Fibroblast of skin of right biceps (primary cell): ENCODE data around the gene TACC2.
A peak's percentile ranks its signal among the peaks of the same experiment; 100 is the strongest.

Source experiments
- DNase-seq: peaks from one replicate; pipeline ENCODE4 v3.0.0-alpha.2; 2013

The TACC2 gene

GRCh38 chr10:122149561-122150505, 160.9 kb downstream of the TACC2 start:
- DNase-seq: peak; percentile 74

GRCh38 chr10:122151121-122151694, 162.2 kb downstream of the TACC2 start:
- DNase-seq: no peak

- peak; percentile 55 for DNase-seq
Measured at GRCh38 chr10:122152544-122152943, 163.6 kb downstream of the TACC2 start.

GRCh38 chr10:122154031-122154544, 165.1 kb downstream of the TACC2 start:
- DNase-seq: no peak

- peak; percentile 38 for DNase-seq
Measured at GRCh38 chr10:122154545-122155366, 165.8 kb downstream of the TACC2 start.

GRCh38 chr10:122157451-122157850, 168.5 kb downstream of the TACC2 start:
- no peak for DNase-seq

- no peak for DNase-seq
Measured at GRCh38 chr10:122158362-122158761, 169.4 kb downstream of the TACC2 start.

- DNase-seq: no peak
Measured at GRCh38 chr10:122159141-122159970, 170.4 kb downstream of the TACC2 start.

GRCh38 chr10:122161795-122162194, 172.8 kb downstream of the TACC2 start:
- DNase-seq: no peak

- DNase-seq: no peak
Measured at GRCh38 chr10:122162671-122163173, 173.8 kb downstream of the TACC2 start.

- DNase-seq: peak; percentile 53
Measured at GRCh38 chr10:122163174-122164022, 174.4 kb downstream of the TACC2 start.

GRCh38 chr10:122164023-122164601, 175.1 kb downstream of the TACC2 start:
- peak; percentile 12 for DNase-seq

GRCh38 chr10:122164815-122165483, 176.0 kb downstream of the TACC2 start:
- DNase-seq: no peak

- DNase-seq: no peak
Measured at GRCh38 chr10:122165484-122166276, 176.7 kb downstream of the TACC2 start.

- DNase-seq: no peak
Measured at GRCh38 chr10:122168101-122168500, 179.1 kb downstream of the TACC2 start.

GRCh38 chr10:122168598-122169394, 179.8 kb downstream of the TACC2 start:
- no peak for DNase-seq

- DNase-seq: no peak
Measured at GRCh38 chr10:122170802-122171201, 181.8 kb downstream of the TACC2 start.
